ENCODE data around the gene SLC7A6OS.

Gene SLC7A6OS

DNA sequence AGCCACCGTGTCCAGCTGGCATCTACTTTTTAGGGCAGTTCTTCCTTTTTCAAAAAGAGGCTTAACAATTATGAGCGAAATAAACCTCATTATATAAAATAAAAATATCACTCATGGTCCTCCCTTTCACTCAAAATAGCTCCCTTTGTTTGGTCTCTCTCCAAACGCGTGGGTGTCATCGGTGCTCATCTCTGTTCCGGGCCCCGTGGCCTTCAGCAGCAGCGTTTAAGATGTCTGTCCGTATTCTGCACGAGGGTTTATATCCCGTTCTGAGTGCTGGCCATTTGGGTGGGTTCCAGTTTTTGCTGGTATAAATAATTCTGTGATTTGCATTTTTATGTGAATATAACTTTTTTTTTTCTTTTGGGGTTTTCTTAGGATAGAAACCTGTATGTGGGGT, 33.5 kb upstream of the SLC7A6OS start:
- DNase-seq (ENCODE audit: low read depth in 2 of 2), result no peak

GRCh38 chr16:68343137-68343536, 32.4 kb upstream of the SLC7A6OS start:
- DNase-seq (ENCODE audit: low read depth in 2 of 2), result no peak

DNA sequence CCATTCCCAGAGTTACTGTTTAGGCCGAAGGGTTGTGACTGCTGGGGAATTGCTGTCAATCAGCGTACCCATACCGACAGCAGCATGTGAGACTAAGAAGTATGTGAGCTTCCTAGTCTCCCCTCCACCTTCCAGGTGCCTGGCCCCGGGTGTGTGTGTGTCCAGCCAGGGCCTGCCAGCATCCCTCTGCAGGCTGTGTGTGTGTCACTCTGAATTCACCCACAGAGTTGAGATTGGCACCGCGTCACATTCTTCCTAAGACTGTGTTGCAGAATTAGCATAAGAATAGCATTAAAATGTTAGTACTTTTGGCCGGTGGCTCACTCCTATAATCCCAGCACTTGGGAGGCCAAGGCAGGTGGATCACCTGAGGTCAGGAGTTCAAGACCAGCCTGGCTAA, 31.9 kb upstream of the SLC7A6OS start:
- no peak for DNase-seq (ENCODE audit: low read depth in 2 of 2)

- DNase-seq (ENCODE audit: low read depth in 2 of 2), result no peak
Measured at GRCh38 chr16:68339214-68339613, 28.5 kb upstream of the SLC7A6OS start.

GRCh38 chr16:68338326-68339119, 27.8 kb upstream of the SLC7A6OS start:
- DNase-seq (ENCODE audit: low read depth in 2 of 2), result no peak

- no peak for DNase-seq (ENCODE audit: low read depth in 2 of 2)
Measured at GRCh38 chr16:68335175-68335574, 24.4 kb upstream of the SLC7A6OS start.

DNA sequence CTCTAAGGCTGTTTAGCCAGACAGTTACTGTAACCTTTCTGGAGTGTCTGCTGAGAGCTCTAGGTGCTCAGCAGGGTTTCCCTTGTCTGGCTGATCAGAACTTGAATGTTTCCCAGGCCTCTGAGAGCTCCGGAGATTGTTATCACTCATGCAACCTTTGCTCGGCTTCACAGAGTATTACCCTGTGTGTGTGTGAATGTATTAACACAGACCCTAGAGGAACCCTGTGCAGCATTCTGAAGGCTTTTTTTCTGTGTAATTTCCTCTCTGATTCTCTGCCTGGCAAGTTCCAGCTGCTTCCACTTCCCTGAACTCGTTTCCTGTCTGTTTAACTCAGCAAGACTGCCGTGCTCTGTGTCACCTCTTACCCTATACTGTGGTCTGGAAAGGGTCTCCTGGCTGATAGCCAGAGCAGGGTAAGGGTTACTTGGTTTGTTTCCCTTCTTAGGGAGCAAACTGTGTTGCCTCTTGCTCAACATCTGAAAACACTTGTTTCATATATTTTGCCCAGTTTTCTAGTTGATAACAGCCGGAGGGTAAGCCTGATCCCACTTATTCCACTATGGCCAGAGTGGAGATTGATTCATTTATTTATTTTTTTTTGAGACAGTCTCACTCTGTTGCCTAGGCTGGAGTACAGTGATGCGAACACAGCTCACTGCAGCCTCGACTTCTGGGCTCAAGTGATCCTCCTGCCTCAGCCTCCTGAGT, 21.8 kb upstream of the SLC7A6OS start:
- DNase-seq (ENCODE audit: low read depth in 2 of 2), result no peak

DNA sequence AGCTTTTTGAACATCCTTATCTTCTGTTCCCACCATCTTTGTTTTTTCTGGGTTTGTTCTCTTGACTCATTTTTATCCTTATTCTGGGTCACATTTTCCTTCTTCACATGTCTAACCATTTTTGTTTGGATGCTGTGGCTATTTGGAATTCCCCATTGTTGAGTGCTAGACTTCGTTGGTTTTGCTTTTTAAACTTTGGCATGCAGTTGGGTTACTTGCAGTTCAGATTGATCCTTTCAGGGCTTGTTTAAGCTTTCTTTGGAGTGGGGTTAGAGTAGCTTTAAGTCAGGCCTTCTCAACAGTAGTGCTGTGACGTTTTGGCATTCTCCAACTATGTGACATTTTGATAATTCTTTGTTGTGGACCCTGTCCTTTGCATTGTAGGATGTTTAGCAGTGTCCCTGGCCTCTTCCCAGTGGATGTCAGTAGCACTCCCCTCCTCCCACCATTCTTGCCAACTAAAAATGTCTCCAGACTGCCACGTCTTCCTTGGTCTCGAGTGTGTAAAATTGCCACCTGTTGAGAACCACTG, 21.2 kb upstream of the SLC7A6OS start:
- no peak for DNase-seq (ENCODE audit: low read depth in 2 of 2)

DNA sequence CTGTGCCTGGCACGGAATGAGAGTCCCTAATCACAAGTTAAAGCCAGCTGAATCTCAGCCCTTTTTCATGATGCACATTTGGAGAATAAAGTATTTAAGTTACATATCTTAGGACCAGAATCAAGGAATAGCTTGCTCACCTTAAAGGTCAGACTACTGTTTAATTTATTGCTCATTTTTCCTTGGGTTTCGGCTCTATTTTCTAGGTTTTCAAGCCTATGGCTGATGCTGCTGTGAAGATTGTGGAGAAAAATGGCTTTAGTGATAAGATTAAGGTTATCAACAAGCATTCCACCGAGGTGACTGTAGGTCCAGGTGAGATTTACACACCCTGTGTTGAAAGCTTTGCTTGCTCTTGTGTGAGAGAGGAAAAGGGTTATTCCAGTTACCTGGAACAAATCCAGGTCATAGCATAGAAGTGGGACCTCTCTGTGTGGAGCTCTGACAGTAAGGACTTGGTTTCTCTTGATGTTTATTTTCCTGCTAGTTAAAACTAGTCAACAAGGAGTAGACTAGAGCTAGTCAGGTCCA, 18.2 kb upstream of the SLC7A6OS start:
- DNase-seq (ENCODE audit: low read depth in 2 of 2), result no peak

GRCh38 chr16:68328151-68328859, 17.6 kb upstream of the SLC7A6OS start:
- peak; percentile 35 to 43 for DNase-seq (ENCODE audit: low read depth in 2 of 2)

GRCh38 chr16:68324780-68325357, 14.1 kb upstream of the SLC7A6OS start:
- no peak for DNase-seq (ENCODE audit: low read depth in 2 of 2)

DNA sequence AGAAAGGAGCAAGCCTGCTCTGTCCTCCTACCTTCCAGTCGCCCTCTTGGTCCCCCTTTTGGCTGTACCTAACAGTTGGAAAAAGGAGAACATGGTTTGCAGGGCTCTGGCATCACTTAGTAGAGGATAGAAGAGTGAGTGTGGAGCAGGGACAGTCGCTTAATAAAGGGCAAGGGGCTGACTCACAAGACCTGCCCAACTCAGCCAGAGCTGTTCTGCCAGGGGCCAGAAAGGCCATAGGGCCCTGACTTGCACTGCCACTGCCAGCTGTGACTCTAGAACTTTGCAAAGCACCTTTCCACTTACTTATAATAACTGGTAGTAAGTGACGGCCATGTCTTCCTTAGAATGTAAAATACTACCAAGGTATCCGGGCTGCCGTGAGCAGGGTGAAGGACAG, 13.6 kb upstream of the SLC7A6OS start:
- DNase-seq (ENCODE audit: low read depth in 2 of 2), result no peak

- DNase-seq (ENCODE audit: low read depth in 2 of 2), result no peak
Measured at GRCh38 chr16:68319185-68319908, 8.6 kb upstream of the SLC7A6OS start.

GRCh38 chr16:68313116-68313515, 2.4 kb upstream of the SLC7A6OS start:
- DNase-seq (ENCODE audit: low read depth in 2 of 2), result no peak

GRCh38 chr16:68310437-68310773, 341 bp downstream of the SLC7A6OS start:
- DNase-seq (ENCODE audit: low read depth in 2 of 2), result no peak

- no peak for DNase-seq (ENCODE audit: low read depth in 2 of 2)
Measured at GRCh38 chr16:68309799-68310198, 947 bp downstream of the SLC7A6OS start.

DNA sequence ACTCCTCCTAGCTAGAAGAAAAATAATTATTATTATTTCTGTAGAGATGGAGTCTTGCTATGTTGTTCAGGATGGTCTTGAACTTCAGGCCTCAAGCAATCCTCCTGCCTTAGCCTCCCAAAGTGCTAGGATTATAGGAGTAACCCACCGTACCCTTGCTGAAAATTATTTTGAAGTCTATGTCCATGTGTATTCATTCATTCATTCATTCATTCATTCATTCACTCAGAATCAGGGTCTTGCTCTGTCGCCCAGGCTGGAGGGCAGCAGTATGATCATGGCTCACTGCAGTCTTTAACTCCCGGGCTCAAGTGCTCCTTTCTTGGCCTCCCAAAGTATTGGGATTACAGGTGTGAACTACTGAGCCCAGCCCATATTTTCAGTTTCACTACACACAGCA, 4.1 kb downstream of the SLC7A6OS start:
- no peak for DNase-seq (ENCODE audit: low read depth in 2 of 2)

GRCh38 chr16:68300734-68301459, 9.8 kb downstream of the SLC7A6OS start:
- DNase-seq (ENCODE audit: low read depth in 2 of 2), result no peak

DNA sequence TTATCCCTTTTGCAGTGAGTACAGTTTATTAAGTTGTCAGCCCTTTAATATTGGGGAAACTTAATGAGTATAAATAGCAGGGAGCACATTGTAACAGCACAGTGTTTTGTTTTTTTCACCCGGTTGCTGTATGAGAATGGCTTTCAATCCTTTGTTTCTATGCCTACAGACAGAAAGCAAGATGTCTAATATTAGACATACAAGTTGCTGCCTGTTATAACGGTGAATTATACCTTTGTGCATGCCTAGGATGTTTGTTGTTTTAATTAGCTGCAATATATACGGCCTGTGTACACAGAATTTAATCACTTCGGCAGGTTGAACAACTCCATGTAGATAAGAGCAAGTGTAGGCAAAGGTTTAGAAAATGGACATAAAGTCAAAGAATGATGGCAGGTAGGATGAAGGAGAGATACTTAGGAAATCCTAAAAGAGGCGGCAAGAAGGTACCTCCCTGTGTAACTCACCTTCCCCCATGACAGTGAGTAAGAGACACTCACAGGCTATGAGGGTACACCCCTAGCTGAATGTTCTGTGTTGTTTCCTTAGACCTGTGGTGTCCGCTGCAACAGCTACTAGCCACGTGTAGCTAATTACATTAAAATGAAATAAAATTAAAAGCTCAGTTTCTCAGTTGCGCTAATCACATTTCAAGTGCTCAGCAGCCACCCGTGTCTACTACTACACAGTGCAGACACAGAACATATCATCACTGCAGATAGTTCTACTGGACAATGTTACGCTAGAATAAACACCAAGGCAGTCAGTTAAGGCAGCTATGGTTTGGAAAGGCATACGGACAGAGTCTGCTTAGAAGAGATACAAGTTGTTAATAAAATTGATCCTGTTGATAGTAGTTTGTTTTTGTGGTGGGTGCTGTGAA, 10.9 kb downstream of the SLC7A6OS start:
- no peak for DNase-seq (ENCODE audit: low read depth in 2 of 2)
